NB4 (cell line): ENCODE measurements around the gene CCDC149.

Experiments
- CTCF ChIP-seq: IDR thresholded peaks from one replicate; pipeline ENCODE4 v1.5.1; 2012; ENCODE audit warnings: low read depth, low read length
- MAX ChIP-seq: IDR thresholded peaks from 2 replicates; pipeline ENCODE4 v1.6.1; 2011; ENCODE audit warnings: low read depth, low read length
- POLR2A ChIP-seq: IDR thresholded peaks from 2 replicates; pipeline ENCODE4 v1.6.1; 2011; ENCODE audit warnings: mild to moderate bottlenecking; ENCODE audit not compliant: insufficient read length; ENCODE audit errors: extremely low read depth

GRCh38 chr4:24777536-24778463 lies 135.0 kb downstream of the CCDC149 start:
- TF ChIP-seq CTCF: no peak
- TF ChIP-seq POLR2A: no peak
- no peak for TF ChIP-seq MAX
